Tracheal epithelial cell (primary cell): Measurements from ENCODE around the gene MAN1B1. TPM values are rescaled to one million over a fixed set of nuclear protein-coding genes. Genes with fewer than 3 reads are reported as not detected.

ENCODE experiments used
- total RNA-seq: library from RNA; depleted of rRNA; stranded (reverse); fragments of >200 nt; gene quantifications from 2 replicates; pipeline ENCODE4 v1.2.1, GENCODE V29; 2014

MAN1B1 gene
- total RNA-seq, result 69.9 and 71.4 TPM in 2 replicates

GRCh38 chr9:137086531-137087408 is at the start of gene MAN1B1:
Gene MAN1B1, plus strand, starts transcription at chr9:137086985. Its CDS starts 15 bp downstream, at chr9:137087000.

GRCh38 chr9:137046088-137046787 is 40.5 kb upstream of the MAN1B1 start, which contains the start of gene NPDC1:
Gene NPDC1, minus strand, starts transcription at chr9:137046177. Its CDS starts 188 bp downstream, at chr9:137045989.

GRCh38 chr9:137053944-137054931 is 32.5 kb upstream of the MAN1B1 start, which contains the start of gene ENTPD2:
Gene ENTPD2, minus strand, starts transcription at chr9:137054061. Its CDS starts 64 bp downstream, at chr9:137053997.

GRCh38 chr9:137070201-137070905 is 16.4 kb upstream of the MAN1B1 start, which contains the start of gene SAPCD2:
Gene SAPCD2, minus strand, starts transcription at chr9:137070557. Its CDS starts 97 bp downstream, at chr9:137070460.

GRCh38 chr9:137077010-137077747 is 9.6 kb upstream of the MAN1B1 start, which contains the start of gene UAP1L1:
Gene UAP1L1, plus strand, starts transcription at chr9:137077517. Its CDS starts 16 bp downstream, at chr9:137077533.

GRCh38 chr9:137114613-137115393 is 28.0 kb downstream of the MAN1B1 start, which contains the start of gene DPP7:
Gene DPP7, minus strand, starts transcription at chr9:137114733. Its CDS starts 20 bp downstream, at chr9:137114713.

GRCh38 chr9:137138722-137139467 is 52.1 kb downstream of the MAN1B1 start, which contains the start of gene GRIN1:
Gene GRIN1, plus strand, starts transcription at chr9:137139154. Its CDS starts 333 bp downstream, at chr9:137139487.

Other genes with a start within 250 kb of the MAN1B1 start
- gene AJM1, start 244.5 kb upstream of the MAN1B1 start, total RNA-seq, result 1.1 and 1.7 TPM in 2 replicates
- gene PHPT1, start 237.6 kb upstream of the MAN1B1 start, total RNA-seq, result 64.6 and 90.8 TPM in 2 replicates
- gene MAMDC4, start 234.6 kb upstream of the MAN1B1 start, total RNA-seq, result 1.1 and 1.9 TPM in 2 replicates
- 188 and 239 TPM in 2 replicates for gene EDF1, start 220.7 kb upstream of the MAN1B1 start, total RNA-seq
- gene TRAF2, start 200.5 kb upstream of the MAN1B1 start, total RNA-seq, result 10.4 and 14.5 TPM in 2 replicates
- gene FBXW5, start 142.2 kb upstream of the MAN1B1 start, total RNA-seq, result 168 and 235 TPM in 2 replicates
- gene C8G, start 141.7 kb upstream of the MAN1B1 start, total RNA-seq, result not detected in 2 replicates
- gene LCN12, start 134.7 kb upstream of the MAN1B1 start, total RNA-seq, result 1.2 TPM in 1 of 2 replicates, not detected in the other
- gene PTGDS, start 109.5 kb upstream of the MAN1B1 start, total RNA-seq, result not detected in 2 replicates
- not detected in 2 replicates for gene LCNL1, start 104.0 kb upstream of the MAN1B1 start, total RNA-seq
- gene PAXX, start 94.6 kb upstream of the MAN1B1 start, total RNA-seq, result 16.4 and 21.4 TPM in 2 replicates
- gene CLIC3, start 90.4 kb upstream of the MAN1B1 start, total RNA-seq, result 4.0 and 4.8 TPM in 2 replicates
- gene ABCA2, start 58.7 kb upstream of the MAN1B1 start, total RNA-seq, result 9.8 and 13.0 TPM in 2 replicates
- not detected in 2 replicates for gene FUT7, start 54.9 kb upstream of the MAN1B1 start, total RNA-seq
- 8.3 and 9.4 TPM in 2 replicates for gene NPDC1, start 40.8 kb upstream of the MAN1B1 start, total RNA-seq
- gene ENTPD2, start 32.9 kb upstream of the MAN1B1 start, total RNA-seq, result 0.21 and 1.7 TPM in 2 replicates
- 1.1 and 4.1 TPM in 2 replicates for gene SAPCD2, start 16.4 kb upstream of the MAN1B1 start, total RNA-seq
- gene UAP1L1, start 9.5 kb upstream of the MAN1B1 start, total RNA-seq, result 1.7 and 13.3 TPM in 2 replicates
- gene DPP7, start 27.7 kb downstream of the MAN1B1 start, total RNA-seq, result 76.1 and 80.4 TPM in 2 replicates
- gene GRIN1, start 52.2 kb downstream of the MAN1B1 start, total RNA-seq, result 0.21 and 0.48 TPM in 2 replicates
- gene LRRC26, start 83.1 kb downstream of the MAN1B1 start, total RNA-seq, result 0.24 TPM in 1 of 2 replicates, not detected in the other
- gene TMEM210, start 85.1 kb downstream of the MAN1B1 start, total RNA-seq, result not detected in 2 replicates
- gene ANAPC2, start 101.6 kb downstream of the MAN1B1 start, total RNA-seq, result 8.5 and 9.6 TPM in 2 replicates
- 76.3 and 93.3 TPM in 2 replicates for gene SSNA1, start 101.7 kb downstream of the MAN1B1 start, total RNA-seq
- 4.1 and 6.4 TPM in 2 replicates for gene TPRN, start 113.8 kb downstream of the MAN1B1 start, total RNA-seq
- 34.0 and 66.9 TPM in 2 replicates for gene TMEM203, start 118.7 kb downstream of the MAN1B1 start, total RNA-seq
- 2.7 and 6.2 TPM in 2 replicates for gene NDOR1, start 118.7 kb downstream of the MAN1B1 start, total RNA-seq
- 0.24 and 0.64 TPM in 2 replicates for gene RNF208, start 135.3 kb downstream of the MAN1B1 start, total RNA-seq
- 0.72 and 6.0 TPM in 2 replicates for gene CYSRT1, start 138.2 kb downstream of the MAN1B1 start, total RNA-seq
- gene RNF224, start 140.5 kb downstream of the MAN1B1 start, total RNA-seq, result under 0.01 and 0.21 TPM in 2 replicates
- gene SLC34A3, start 143.9 kb downstream of the MAN1B1 start, total RNA-seq, result not detected in 2 replicates
- 94.4 and 132 TPM in 2 replicates for gene TUBB4B, start 154.3 kb downstream of the MAN1B1 start, total RNA-seq
- not detected in 2 replicates for gene STPG3, start 164.3 kb downstream of the MAN1B1 start, total RNA-seq
- 55.2 and 55.7 TPM in 2 replicates for gene NELFB, start 168.3 kb downstream of the MAN1B1 start, total RNA-seq
- 35.6 and 36.1 TPM in 2 replicates for gene TOR4A, start 190.7 kb downstream of the MAN1B1 start, total RNA-seq
- gene NRARP, start 215.3 kb downstream of the MAN1B1 start, total RNA-seq, result 10.0 and 15.7 TPM in 2 replicates